HG02623 (cell line): ENCODE results near the gene HLA-A.
"Not testable (repeated sequence)": the region's sequence is repeated elsewhere in the genome, so short reads cannot be mapped to it uniquely, and the experiment has no call there.

Experiments
- ATAC-seq: cut with Tn5 transposase; IDR thresholded peaks from one replicate; pipeline ENCODE4 v1.9.1; 2021; ENCODE audit warnings: moderate library complexity; ENCODE audit not compliant: unreplicated experiment

The HLA-A gene

DNA sequence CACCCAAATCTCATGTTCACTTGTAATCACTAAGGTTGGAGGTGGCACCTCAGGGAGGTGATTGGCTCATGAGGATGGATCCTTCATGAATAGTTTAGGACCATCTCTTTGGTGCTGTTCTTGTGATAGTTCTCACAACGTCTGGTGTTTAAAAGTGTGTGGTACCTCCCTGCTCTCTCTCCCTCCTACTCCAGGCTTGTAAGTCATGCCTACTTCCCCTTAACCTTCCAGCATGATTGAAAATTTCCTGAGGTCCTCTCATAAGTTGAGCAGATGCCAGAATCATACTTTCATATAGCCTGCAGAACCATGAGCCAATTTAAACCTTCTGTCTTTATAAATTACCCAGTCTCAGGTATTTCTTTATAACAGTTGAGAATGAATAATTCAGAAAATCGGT is 16.6 kb downstream of the HLA-A start:
- no peak for ATAC-seq

DNA sequence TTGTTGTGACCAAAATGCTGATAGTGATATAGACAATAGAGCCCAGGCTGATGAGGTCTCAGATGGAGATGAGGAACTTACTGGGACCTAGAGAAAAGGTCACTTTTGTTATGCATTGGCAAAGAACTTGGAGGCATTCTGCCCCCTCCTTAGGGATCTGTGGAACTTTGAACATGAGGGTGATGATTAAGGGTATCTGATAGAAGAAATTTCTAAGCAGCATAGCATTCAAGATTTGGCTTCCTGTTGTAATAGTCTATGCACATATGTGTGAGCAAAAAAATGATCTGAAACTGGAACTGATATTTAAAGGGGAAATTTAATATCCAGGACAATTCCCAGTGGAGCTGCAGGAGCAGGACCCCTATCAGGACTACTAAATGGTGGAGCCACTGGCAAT is 17.1 kb downstream of the HLA-A start:
- no peak for ATAC-seq

DNA sequence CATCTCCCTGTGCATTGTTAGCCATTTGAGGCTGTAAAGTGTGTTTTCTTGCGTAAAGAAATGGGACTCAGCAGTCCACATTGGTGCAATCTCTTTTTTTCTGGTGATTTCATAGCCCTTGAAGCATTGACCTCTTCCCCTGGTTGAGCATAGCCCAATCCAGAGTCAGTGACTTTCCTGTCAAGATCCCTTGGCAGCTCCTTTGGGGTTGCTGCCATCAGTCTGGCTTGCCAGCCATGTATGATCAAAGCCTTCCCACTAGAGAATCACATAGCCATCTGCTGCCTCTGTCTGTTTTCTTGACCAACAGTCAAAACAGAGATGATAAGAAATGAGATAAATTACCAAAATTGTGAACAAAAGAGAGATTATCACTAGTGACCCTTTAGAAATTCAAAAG is 19.6 kb downstream of the HLA-A start:
- ATAC-seq, result no peak

- not testable (repeated sequence) for ATAC-seq
Measured at GRCh38 chr6:29963697-29964096, 21.4 kb downstream of the HLA-A start.

- no peak for ATAC-seq
Measured at GRCh38 chr6:29964518-29964886, 22.2 kb downstream of the HLA-A start.

DNA sequence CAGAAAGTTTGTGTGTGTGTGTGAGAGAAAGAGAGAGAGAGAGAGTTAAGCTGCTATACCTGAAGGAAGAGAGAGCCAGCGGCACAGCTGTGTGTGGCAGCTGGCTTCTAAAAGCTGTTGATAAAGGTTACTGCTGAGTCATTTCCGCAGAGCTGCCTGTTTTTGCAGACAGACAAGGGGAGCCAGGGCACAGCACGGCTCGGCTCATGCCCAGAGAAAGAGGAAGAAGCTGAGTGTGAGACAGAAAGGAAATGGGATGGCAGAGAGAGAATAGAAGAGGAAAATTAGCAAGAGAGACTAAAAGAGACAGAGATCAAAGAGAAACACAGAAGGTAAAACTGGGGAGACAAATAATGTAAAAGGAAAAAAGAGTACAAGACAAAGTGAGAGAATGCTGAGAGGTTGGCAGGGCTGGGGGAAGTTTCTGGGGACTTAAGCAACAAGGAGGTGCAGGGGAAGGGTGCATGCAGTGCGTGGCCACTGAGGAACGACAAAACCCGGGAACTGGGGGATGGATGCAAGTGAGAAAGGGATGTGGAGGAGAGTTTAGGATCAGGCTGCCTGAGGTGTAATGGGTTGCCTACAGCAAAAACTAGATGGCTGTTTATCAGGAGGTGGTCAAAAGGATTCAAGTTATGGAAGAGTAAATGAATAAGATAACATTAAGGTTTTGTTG is 22.7 kb downstream of the HLA-A start:
- peak; percentile 96 for ATAC-seq

DNA sequence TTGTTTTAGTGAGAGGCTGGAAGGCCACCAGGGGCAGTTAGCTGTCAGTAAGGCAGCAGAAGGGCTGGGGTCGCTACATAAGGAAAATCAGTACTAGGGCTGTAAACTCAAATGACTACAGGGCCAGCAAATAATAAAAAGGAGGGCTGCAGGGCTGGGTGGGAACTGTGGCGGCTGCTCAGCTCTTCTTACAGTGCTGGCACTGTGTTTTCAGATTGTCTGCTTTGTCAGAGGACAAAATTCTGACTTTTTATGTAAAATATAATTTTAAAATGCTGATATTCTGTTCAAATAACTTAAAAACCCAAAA is 23.2 kb downstream of the HLA-A start:
- ATAC-seq, result no peak

DNA sequence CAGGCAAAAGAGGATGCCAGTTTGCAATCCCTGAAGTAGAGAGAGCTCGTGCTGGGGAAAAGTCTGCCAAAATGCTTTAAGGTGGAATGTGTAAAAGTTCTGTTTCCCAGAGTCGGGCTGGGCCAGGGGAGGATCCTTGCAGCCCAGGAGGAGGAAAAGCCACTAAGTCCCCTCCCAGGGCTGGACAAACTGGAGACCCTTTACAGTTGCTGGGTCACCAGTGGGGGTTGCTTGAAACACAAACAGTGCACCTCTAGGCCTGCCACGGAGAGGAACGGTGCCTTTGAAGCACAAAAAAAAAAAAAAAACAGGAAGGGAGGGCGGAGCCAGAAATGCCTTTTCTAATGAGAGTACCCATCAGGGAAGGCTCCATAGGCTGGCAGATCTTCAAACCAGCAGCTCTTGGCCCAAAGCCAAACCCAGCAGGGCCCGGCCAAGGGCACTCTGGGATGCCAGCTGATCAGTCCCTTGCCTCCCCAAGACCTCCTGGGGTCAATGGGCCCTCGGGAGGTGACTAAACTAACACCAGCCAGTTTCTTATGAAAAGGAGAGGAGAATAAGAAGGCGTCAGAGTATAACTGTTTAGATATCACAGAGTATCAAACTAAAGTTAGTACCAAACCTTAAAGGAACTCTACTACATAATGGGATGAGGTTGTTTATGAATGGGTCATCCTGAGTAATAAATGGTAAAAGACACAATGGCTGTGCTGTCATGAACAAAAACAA is 23.7 kb downstream of the HLA-A start:
- ATAC-seq, result no peak

GRCh38 chr6:29967379-29968010 is 25.2 kb downstream of the HLA-A start:
- no peak for ATAC-seq

DNA sequence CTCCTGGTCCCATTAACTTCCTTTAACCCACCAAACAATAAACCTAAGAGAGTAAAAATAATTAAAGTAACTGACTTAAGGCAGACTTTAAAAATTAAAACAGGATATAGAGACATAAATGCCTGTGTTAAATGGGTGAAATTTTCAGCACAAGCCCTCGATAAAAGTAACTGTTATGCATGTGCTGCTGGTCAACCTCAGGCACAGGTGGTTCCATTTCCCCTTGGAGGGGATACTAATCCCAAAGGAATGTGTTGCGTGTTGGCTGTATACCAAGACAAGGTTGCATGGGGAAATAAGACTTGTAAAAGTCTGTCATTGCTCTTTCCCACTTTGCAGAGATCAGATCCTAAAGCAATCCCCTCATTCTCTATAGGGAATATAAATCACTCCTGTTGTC is 25.8 kb downstream of the HLA-A start:
- ATAC-seq, result no peak

GRCh38 chr6:29968905-29969304 is 26.6 kb downstream of the HLA-A start:
- ATAC-seq, result no peak

DNA sequence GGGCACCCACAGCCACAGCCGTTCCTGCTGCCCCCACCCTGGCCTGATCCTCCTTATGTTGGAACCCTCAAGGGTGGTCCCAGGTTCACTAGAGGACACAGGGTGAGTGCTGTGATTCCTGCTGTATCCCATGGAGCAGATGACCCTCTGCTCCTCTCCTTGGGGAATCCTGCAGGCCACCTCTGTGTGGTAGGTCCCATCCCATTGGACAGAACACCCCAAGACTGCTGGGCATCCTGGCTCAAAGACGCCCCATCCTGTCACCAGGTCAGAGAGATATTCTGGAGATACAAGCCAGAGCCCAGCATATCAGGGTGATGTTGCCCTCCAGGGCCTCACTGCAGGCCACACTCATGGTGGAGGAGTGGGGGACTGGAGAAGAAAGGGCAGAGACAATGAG is 28.4 kb downstream of the HLA-A start:
- ATAC-seq, result no peak

- no peak for ATAC-seq
Measured at GRCh38 chr6:29974901-29975560, 32.7 kb downstream of the HLA-A start.

- no peak for ATAC-seq
Measured at GRCh38 chr6:29975561-29975907, 33.2 kb downstream of the HLA-A start.

GRCh38 chr6:29976253-29976587 is 33.9 kb downstream of the HLA-A start:
- ATAC-seq, result no peak

DNA sequence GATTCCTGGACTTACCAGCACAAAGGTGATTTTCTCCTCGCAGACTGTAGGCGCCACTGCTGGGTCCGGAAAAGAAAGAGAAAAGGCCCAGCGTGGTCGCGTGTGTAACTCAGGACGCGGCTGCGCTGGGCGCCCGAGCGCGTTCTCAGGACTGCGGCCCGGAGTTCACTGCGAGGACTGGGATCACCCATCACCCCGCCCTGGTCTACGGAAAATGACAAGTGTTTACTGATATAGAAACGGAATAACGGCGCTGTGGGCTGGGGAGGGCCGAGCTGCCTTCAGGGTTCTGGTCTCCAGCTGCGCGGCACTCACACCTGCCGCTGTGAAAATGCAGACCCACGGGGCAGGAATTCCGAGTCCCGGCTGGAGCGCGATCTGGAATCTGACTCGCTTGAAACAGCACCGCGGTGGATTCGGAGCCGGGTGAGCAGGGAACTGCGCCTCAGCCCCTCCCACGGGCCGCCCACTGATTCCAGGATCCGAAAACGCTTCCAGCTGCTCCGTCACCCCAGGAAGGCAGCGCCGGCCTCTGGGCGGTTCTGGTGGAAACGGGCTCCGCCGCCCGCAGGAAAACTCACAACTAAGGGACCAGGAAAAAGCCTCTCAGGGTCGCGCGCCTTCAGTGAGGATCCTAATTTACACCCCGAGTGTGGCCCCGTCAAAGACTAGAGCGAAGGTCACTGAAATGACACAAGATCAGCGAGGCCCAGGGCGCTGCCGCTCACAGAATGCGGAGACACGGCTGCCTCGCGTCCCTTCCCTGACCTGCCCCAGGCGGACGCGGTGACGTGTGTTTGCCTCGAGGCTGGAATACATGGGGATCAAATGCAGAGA is 34.5 kb downstream of the HLA-A start:
- no peak for ATAC-seq

DNA sequence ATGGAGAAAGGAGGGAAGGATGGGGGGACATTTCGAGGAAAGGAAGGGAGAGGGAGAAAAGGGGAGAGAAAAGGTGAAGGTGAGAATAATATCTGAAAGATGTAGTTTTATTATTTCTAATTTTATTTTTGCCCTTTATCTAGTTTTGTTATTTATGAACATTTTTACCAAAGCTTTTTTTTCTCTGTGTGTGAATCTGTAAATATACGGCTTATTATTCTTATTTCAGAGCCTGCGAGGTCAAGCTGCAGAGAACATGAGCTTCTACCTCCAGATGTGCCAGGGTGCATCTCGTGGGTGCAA is 35.0 kb downstream of the HLA-A start:
- no peak for ATAC-seq

GRCh38 chr6:29980013-29980412 is 37.7 kb downstream of the HLA-A start:
- not testable (repeated sequence) for ATAC-seq

- ATAC-seq, result no peak
Measured at GRCh38 chr6:29980511-29980910, 38.2 kb downstream of the HLA-A start.

GRCh38 chr6:29981211-29981812 is 39.0 kb downstream of the HLA-A start:
- no peak for ATAC-seq

DNA sequence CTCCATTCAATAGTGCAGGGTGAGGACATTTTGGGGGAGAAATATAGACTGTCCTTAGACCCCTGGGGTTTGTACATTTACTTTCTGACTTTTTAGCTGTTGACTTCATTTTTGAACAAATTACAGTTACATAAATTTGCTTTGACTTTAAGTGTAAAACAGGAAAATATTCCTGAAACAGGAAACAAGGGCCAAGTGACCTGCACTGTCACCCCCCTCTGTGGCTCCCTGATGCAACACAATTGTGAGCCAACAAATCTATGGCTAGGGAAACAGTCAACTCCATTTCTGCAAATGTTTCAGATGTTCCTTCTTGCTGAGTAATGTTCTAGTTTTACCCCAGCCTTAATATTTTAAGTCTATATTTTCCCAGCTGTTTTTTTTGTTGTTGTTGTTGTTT is 39.8 kb downstream of the HLA-A start:
- ATAC-seq, result no peak
